ENCODE data around the gene FAM118B. TPM values are rescaled to one million over a fixed set of nuclear protein-coding genes. Genes with fewer than 3 reads are reported as not detected.

FAM118B gene
- polyA plus RNA-seq, 4 donors, result 20.2 to 30.3 (median 25.5) TPM

DNA sequence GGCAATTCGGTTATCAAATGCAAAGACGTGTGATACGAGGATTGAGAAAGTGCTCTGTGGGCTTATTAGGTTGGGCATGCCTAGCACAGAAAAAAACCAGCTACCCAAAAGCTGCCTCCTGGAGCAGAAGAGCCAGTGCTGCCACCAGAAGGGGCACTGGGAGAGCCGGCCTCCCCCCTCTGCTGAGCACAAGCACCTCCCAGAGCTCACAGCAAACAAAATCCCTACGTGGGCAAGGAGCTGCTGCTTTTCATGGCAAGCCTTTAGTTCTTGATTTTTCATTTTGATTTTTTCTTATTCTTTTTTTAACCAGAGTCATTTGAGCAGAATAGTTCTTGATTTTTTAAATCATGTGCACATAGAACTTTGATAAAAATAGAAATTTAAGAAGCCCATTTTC is 12.9 kb upstream of the FAM118B start:
- WGBS, 3 donors, result 94 to 97% (median 96%) methylated on average over 5 of the region's 5 CpGs
- no peak overlapping the region for H3K27ac ChIP-seq (ENCODE audit: low read depth in 1 of 3, low read length in 2 of 3)
- no peaks in the 10 kb centered on the region for H3K4me1 ChIP-seq (ENCODE audit: control insufficient read depth in 3 of 3, insufficient read depth in 2 of 3, low read depth in 1 of 3, low read length in 2 of 3)
- H3K4me3 ChIP-seq (ENCODE audit: low read depth in 1 of 3, low read length in 3 of 3), result no peak overlapping the region
- FAIRE-seq (no peak), DNase-seq (no peak)
- H3K36me3 ChIP-seq (ENCODE audit: control insufficient read depth in 3 of 3, insufficient read depth in 2 of 3, low read depth in 1 of 3, low read length in 3 of 3), result peaks cover 20 to 64% (median 26%) of the 10 kb centered on the region in 3 donors
- H3K9me3 ChIP-seq (ENCODE audit: control insufficient read depth in 2 of 2, insufficient read depth in 1 of 2, low read depth in 1 of 2, low read length in 1 of 2), result peaks cover 1 to 17% of the 10 kb centered on the region in 2 donors
- no peaks in the 10 kb centered on the region for H3K27me3 ChIP-seq (ENCODE audit: control insufficient read depth in 3 of 3, insufficient read depth in 3 of 3, low read length in 3 of 3)

DNA sequence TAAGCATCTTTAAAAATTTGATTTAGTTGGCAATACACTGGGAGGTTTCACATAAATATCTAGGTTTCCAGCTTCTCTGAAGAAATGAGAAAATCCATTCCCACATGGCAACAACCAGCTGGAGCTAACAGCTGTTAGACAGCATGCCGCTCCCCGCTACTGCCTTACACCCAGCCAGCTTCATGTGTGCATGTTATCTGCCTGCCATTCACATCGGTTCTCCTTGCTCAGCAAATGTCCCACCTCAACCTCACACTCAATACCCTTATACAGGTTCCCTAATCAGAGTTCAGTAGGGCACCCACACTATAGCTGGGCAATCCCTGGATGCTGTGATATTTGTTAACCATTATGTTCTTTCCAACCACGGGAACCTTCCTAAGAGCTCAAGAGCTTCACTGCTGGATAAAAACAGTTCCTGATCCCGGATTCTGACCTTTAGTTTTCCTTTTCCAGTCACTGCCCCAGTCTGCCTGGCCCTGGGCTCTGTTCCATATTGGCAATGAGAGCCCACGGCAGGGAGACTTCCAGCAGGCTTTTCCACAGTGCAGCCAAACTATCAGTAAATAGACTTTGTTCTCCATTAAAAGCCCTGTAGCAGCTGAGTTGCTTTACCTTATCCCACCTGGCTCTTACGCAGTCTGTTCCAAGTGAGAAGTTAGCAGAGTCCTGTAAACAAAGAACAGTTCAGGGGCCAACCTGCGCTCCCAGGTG is 8.8 kb upstream of the FAM118B start:
- peaks cover 19 to 62% (median 23%) of the 10 kb centered on the region in 3 donors for H3K36me3 ChIP-seq (ENCODE audit: control insufficient read depth in 3 of 3, insufficient read depth in 2 of 3, low read depth in 1 of 3, low read length in 3 of 3)
- FAIRE-seq (no peak), DNase-seq (no peak)
- 25 to 76% (median 40%) methylated on average over 8 of the region's 8 CpGs for WGBS, 3 donors
- peaks cover 1 to 9% of the 10 kb centered on the region in 2 donors for H3K9me3 ChIP-seq (ENCODE audit: control insufficient read depth in 2 of 2, insufficient read depth in 1 of 2, low read depth in 1 of 2, low read length in 1 of 2)
- H3K4me3 ChIP-seq (ENCODE audit: low read depth in 1 of 3, low read length in 3 of 3), result no peak overlapping the region
- no peak overlapping the region for H3K27ac ChIP-seq (ENCODE audit: low read depth in 1 of 3, low read length in 2 of 3)
- H3K4me1 ChIP-seq (ENCODE audit: control insufficient read depth in 3 of 3, insufficient read depth in 2 of 3, low read depth in 1 of 3, low read length in 2 of 3), result no peaks in the 10 kb centered on the region
- H3K27me3 ChIP-seq (ENCODE audit: control insufficient read depth in 3 of 3, insufficient read depth in 3 of 3, low read length in 3 of 3), result no peaks in the 10 kb centered on the region

GRCh38 chr11:126205359-126205758 is 6.2 kb upstream of the FAM118B start:
- no peak for FAIRE-seq
- 98% methylated on average over 14 of the region's 14 CpGs for WGBS, 3 donors
- no peak for DNase-seq

DNA sequence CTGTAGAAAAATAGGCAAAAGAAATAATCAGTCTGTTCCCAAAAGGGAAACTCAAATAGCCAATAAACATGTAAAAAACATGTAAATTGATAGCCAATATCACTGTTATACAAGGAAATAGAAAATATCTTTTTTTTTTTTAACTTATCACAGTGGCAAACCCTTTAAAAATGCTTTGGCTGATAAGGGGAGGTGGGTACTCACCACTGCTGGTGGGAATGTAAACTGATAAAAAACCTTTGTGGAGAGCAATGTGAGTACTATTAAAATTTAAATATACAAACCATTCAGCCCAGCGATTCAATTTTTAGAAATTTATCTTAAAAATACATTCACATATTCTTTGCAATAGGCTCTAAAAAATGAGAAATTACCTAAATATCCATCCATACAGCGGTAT is 3.7 kb upstream of the FAM118B start:
- WGBS, 3 donors, result 90 to 93% (median 92%) methylated on average over 2 of the region's 2 CpGs

More at GRCh38 chr11:126205359-126205758, 6.2 kb upstream of the FAM118B start:
- H3K4me1 ChIP-seq (ENCODE audit: control insufficient read depth in 3 of 3, insufficient read depth in 2 of 3, low read depth in 1 of 3, low read length in 2 of 3), result no peaks in the 10 kb centered on the region
- H3K27me3 ChIP-seq (ENCODE audit: control insufficient read depth in 3 of 3, insufficient read depth in 3 of 3, low read length in 3 of 3), result no peaks in the 10 kb centered on the region
- no peaks in the 10 kb centered on the region for H3K9me3 ChIP-seq (ENCODE audit: control insufficient read depth in 2 of 2, insufficient read depth in 1 of 2, low read depth in 1 of 2, low read length in 1 of 2)
- H3K36me3 ChIP-seq (ENCODE audit: control insufficient read depth in 3 of 3, insufficient read depth in 2 of 3, low read depth in 1 of 3, low read length in 3 of 3), result peaks cover 14 to 52% (median 16%) of the 10 kb centered on the region in 3 donors
- H3K27ac ChIP-seq (ENCODE audit: low read depth in 1 of 3, low read length in 2 of 3), result no peak overlapping the region
- H3K4me3 ChIP-seq (ENCODE audit: low read depth in 1 of 3, low read length in 3 of 3), result no peak overlapping the region

GRCh38 chr11:126210871-126211235 is 729 bp upstream of the FAM118B start:
- H3K4me3 ChIP-seq (ENCODE audit: low read depth in 1 of 3, low read length in 3 of 3), result peak overlapping the region; percentile 83 to 97 (median 94)
- peaks cover 2 to 4% (median 4%) of the 10 kb centered on the region in 3 donors for H3K4me1 ChIP-seq (ENCODE audit: control insufficient read depth in 3 of 3, insufficient read depth in 2 of 3, low read depth in 1 of 3, low read length in 2 of 3)
- WGBS, 3 donors, result 1 to 5% (median 5%) methylated on average over 20 of the region's 20 CpGs
- DNase-seq, result no peak
- no peak for FAIRE-seq
- H3K27ac ChIP-seq (ENCODE audit: low read depth in 1 of 3, low read length in 2 of 3), result peak overlapping the region in 1 of 3 donors; percentile 47
- H3K9me3 ChIP-seq (ENCODE audit: control insufficient read depth in 2 of 2, insufficient read depth in 1 of 2, low read depth in 1 of 2, low read length in 1 of 2), result no peaks in the 10 kb centered on the region
- peaks cover 2 to 21% (median 2%) of the 10 kb centered on the region in 3 donors for H3K36me3 ChIP-seq (ENCODE audit: control insufficient read depth in 3 of 3, insufficient read depth in 2 of 3, low read depth in 1 of 3, low read length in 3 of 3)
- H3K27me3 ChIP-seq (ENCODE audit: control insufficient read depth in 3 of 3, insufficient read depth in 3 of 3, low read length in 3 of 3), result no peaks in the 10 kb centered on the region

More for the DNA sequence above, 3.7 kb upstream of the FAM118B start:
- H3K4me3 ChIP-seq (ENCODE audit: low read depth in 1 of 3, low read length in 3 of 3), result no peak overlapping the region
- no peak for FAIRE-seq
- H3K27me3 ChIP-seq (ENCODE audit: control insufficient read depth in 3 of 3, insufficient read depth in 3 of 3, low read length in 3 of 3), result no peaks in the 10 kb centered on the region
- no peak for DNase-seq
- peaks cover 7 to 37% (median 8%) of the 10 kb centered on the region in 3 donors for H3K36me3 ChIP-seq (ENCODE audit: control insufficient read depth in 3 of 3, insufficient read depth in 2 of 3, low read depth in 1 of 3, low read length in 3 of 3)
- no peaks in the 10 kb centered on the region for H3K9me3 ChIP-seq (ENCODE audit: control insufficient read depth in 2 of 2, insufficient read depth in 1 of 2, low read depth in 1 of 2, low read length in 1 of 2)
- H3K4me1 ChIP-seq (ENCODE audit: control insufficient read depth in 3 of 3, insufficient read depth in 2 of 3, low read depth in 1 of 3, low read length in 2 of 3), result peaks cover 0 to 4% (median 0%) of the 10 kb centered on the region in 3 donors
- H3K27ac ChIP-seq (ENCODE audit: low read depth in 1 of 3, low read length in 2 of 3), result no peak overlapping the region

- no peaks in the 10 kb centered on the region for H3K9me3 ChIP-seq (ENCODE audit: control insufficient read depth in 2 of 2, insufficient read depth in 1 of 2, low read depth in 1 of 2, low read length in 1 of 2)
- FAIRE-seq (no peak), DNase-seq (peak in 1 of 2 donors; percentile 18)
- H3K27ac ChIP-seq (ENCODE audit: low read depth in 1 of 3, low read length in 2 of 3), result peak overlapping the region; percentile 41 to 53 (median 53)
- H3K4me3 ChIP-seq (ENCODE audit: low read depth in 1 of 3, low read length in 3 of 3), result peak overlapping the region; percentile 83 to 97 (median 94)
- H3K27me3 ChIP-seq (ENCODE audit: control insufficient read depth in 3 of 3, insufficient read depth in 3 of 3, low read length in 3 of 3), result no peaks in the 10 kb centered on the region
- WGBS, 3 donors, result 1 to 3% (median 2%) methylated on average over 15 of the region's 15 CpGs
- H3K4me1 ChIP-seq (ENCODE audit: control insufficient read depth in 3 of 3, insufficient read depth in 2 of 3, low read depth in 1 of 3, low read length in 2 of 3), result peaks cover 2 to 8% (median 7%) of the 10 kb centered on the region in 3 donors
- H3K36me3 ChIP-seq (ENCODE audit: control insufficient read depth in 3 of 3, insufficient read depth in 2 of 3, low read depth in 1 of 3, low read length in 3 of 3), result peaks cover 2 to 19% (median 2%) of the 10 kb centered on the region in 3 donors
Measured at GRCh38 chr11:126212089-126212660, 593 bp downstream of the FAM118B start.

DNA sequence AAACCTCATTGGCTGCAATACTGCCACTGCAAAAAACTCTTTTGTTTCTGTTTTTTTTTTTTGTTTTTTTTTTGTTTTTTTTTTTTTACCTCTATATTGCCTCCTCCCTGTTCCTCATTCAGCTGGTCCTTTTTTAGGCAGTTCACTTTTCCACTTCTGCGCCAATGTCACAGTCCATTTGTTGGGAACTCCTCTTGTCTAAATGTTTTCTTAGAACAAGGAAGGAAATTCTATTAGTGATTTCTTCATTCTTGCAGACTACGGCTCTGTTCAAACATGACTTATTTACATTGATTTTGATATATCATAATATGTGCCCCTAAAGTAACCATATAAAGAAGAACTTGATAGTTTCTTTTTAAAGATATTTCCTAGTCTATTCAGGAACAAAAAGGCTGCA is 2.9 kb downstream of the FAM118B start:
- WGBS, 3 donors, result 11 to 53% (median 36%) methylated on average over 2 of the region's 2 CpGs
- Histone ChIP-seq H3K27ac (ENCODE audit: low read depth in 1 of 3, low read length in 2 of 3) (peak overlapping the region in 1 of 3 donors; percentile 21), H3K9me3 (ENCODE audit: control insufficient read depth in 2 of 2, insufficient read depth in 1 of 2, low read depth in 1 of 2, low read length in 1 of 2) (no peaks in the 10 kb centered on the region), H3K36me3 (ENCODE audit: control insufficient read depth in 3 of 3, insufficient read depth in 2 of 3, low read depth in 1 of 3, low read length in 3 of 3) (peaks cover 0 to 5% (median 0%) of the 10 kb centered on the region in 3 donors), H3K4me3 (ENCODE audit: low read depth in 1 of 3, low read length in 3 of 3) (no peak overlapping the region), H3K27me3 (ENCODE audit: control insufficient read depth in 3 of 3, insufficient read depth in 3 of 3, low read length in 3 of 3) (no peaks in the 10 kb centered on the region), H3K4me1 (ENCODE audit: control insufficient read depth in 3 of 3, insufficient read depth in 2 of 3, low read depth in 1 of 3, low read length in 2 of 3) (peaks cover 6 to 16% (median 7%) of the 10 kb centered on the region in 3 donors)
- FAIRE-seq, result no peak
- DNase-seq, result no peak

- Histone ChIP-seq H3K27ac (ENCODE audit: low read depth in 1 of 3, low read length in 2 of 3) (peak overlapping the region in 2 of 3 donors; percentile 16 to 21), H3K27me3 (ENCODE audit: control insufficient read depth in 3 of 3, insufficient read depth in 3 of 3, low read length in 3 of 3) (no peaks in the 10 kb centered on the region), H3K36me3 (ENCODE audit: control insufficient read depth in 3 of 3, insufficient read depth in 2 of 3, low read depth in 1 of 3, low read length in 3 of 3) (peaks cover 0 to 3% (median 0%) of the 10 kb centered on the region in 3 donors), H3K4me3 (ENCODE audit: low read depth in 1 of 3, low read length in 3 of 3) (peak overlapping the region in 1 of 3 donors; percentile 29), H3K9me3 (ENCODE audit: control insufficient read depth in 2 of 2, insufficient read depth in 1 of 2, low read depth in 1 of 2, low read length in 1 of 2) (no peaks in the 10 kb centered on the region), H3K4me1 (ENCODE audit: control insufficient read depth in 3 of 3, insufficient read depth in 2 of 3, low read depth in 1 of 3, low read length in 2 of 3) (peaks cover 7 to 16% (median 8%) of the 10 kb centered on the region in 3 donors)
- 11 to 38% (median 30%) methylated on average over 6 of the region's 6 CpGs for WGBS, 3 donors
- peak; percentile 88 to 96 for DNase-seq
- peak; percentile 59 for FAIRE-seq
Measured at GRCh38 chr11:126214841-126215240, 3.3 kb downstream of the FAM118B start.

Data from small intestine (tissue), 7 donors.